Heart left ventricle (tissue), 16 donors: ENCODE measurements around the gene ST7. TPM values are rescaled to one million over a fixed set of nuclear protein-coding genes. Genes with fewer than 3 reads are reported as not detected.
"Not testable (repeated sequence)": the region's sequence is repeated elsewhere in the genome, so short reads cannot be mapped to it uniquely, and the experiment has no call there.

Experiments used
- ATAC-seq, 4 donors: fragments of 200-7000 bp; cut with Tn5 transposase; one replicate each; pipeline ENCODE4 v1.9.1; 2020 to 2022; ENCODE audit warnings: moderate library complexity in 4 of 4, mild to moderate bottlenecking in 3 of 4, moderate number of reproducible peaks in 1 of 4
- DNase-seq, 5 donors: peaks; one replicate each; pipeline ENCODE4 v3.0.0-alpha.2; 2020
- H3K27ac ChIP-seq, 12 donors: fragments of 200-600 bp; sonication (generic) in 4 of 12; one replicate each; pipeline versions ENCODE4 v1.5.0 to v1.8.0; 2016 to 2022; ENCODE audit warnings: mild to moderate bottlenecking in 2 of 12
- H3K27me3 ChIP-seq, 9 donors: fragments of 200-600 bp; sonication (generic) in 2 of 9; one replicate each; pipeline versions ENCODE4 v1.5.1 to v1.8.0; 2016 to 2022; ENCODE audit warnings: mild to moderate bottlenecking in 3 of 9
- H3K36me3 ChIP-seq, 9 donors: fragments of 200-600 bp; sonication (generic) in 2 of 9; one replicate each; pipeline versions ENCODE4 v1.5.0 to v1.8.0; 2018 to 2022; ENCODE audit warnings: mild to moderate bottlenecking in 2 of 9
- H3K4me1 ChIP-seq, 12 donors: fragments of 200-600 bp; sonication (generic) in 4 of 12; one replicate each; pipeline versions ENCODE4 v1.5.0 to v1.8.0; 2016 to 2022; ENCODE audit warnings: mild to moderate bottlenecking in 3 of 12
- H3K4me3 ChIP-seq, 12 donors: fragments of 200-600 bp; sonication (generic) in 4 of 12; one replicate each; pipeline versions ENCODE4 v1.5.0 to v1.8.0; 2017 to 2022; ENCODE audit warnings: mild to moderate bottlenecking in 9 of 12, moderate library complexity in 4 of 12
- H3K9me3 ChIP-seq, 12 donors: fragments of 200-600 bp; sonication (generic) in 4 of 12; one replicate each; pipeline versions ENCODE4 v1.5.0 to v1.8.0; 2016 to 2022; ENCODE audit warnings: mild to moderate bottlenecking in 1 of 12
- POLR2A ChIP-seq, 2 donors: fragments of 450-650 bp; IDR thresholded peaks; one replicate each; pipeline ENCODE4 v1.6.1; 2017; ENCODE audit warnings: antibody characterized with exemption in 2 of 2, mild to moderate bottlenecking in 2 of 2, moderate library complexity in 2 of 2
- WGBS, 4 donors: extraction: QIAGEN DNeasy Blood & Tissue Kit in 2 of 4; methylation state at CpG; one replicate each; pipeline versions ENCODE4 v1.1.5 to v1.1.7; 2013 to 2018; 5-methylcytosine and 5-hydroxymethylcytosine counted together
- intact Hi-C, 10 donors: fragments of 100-400 bp; cut with DNase I; formaldehyde crosslinking; loops; one replicate each; pipeline versions ENCODE4 v1.11.1 to v1.14.2; 2022
- polyA plus RNA-seq, 2 donors: library from polyadenylated mRNA; stranded (reverse); fragments of 200-250 nt; gene quantifications; one replicate each; pipeline ENCODE4 v1.2.3, GENCODE V29; 2013
- total RNA-seq, 9 donors: library from RNA; depleted of rRNA in 2 of 9; stranded (reverse); fragments of >200 nt in 2 of 9; fragmentation: NEBNext Ultra II Directional in 3 of 9; extraction: Animal tissue kit (Norgen Biotek cat#: 25700) in 3 of 9; gene quantifications; one replicate each; pipeline versions ENCODE4 v1.1.0 to v1.2.4, GENCODE V29; 2016 to 2023
- TF ChIP-seq, protein P1 (sequence below), 12 donors: fragments of 200-600 bp; sonication (generic) in 4 of 12; IDR thresholded peaks; one replicate each; pipeline versions ENCODE4 v1.5.0 to v1.8.0; 2018 to 2022; ENCODE audit warnings: antibody characterized with exemption in 12 of 12, mild to moderate bottlenecking in 5 of 12
- donor health status: ischemic (EF 13 %, LVEDD 7.1; RV severe dilation, severe dysfunction).
- donor health status: healthy with polysubstance abuse.
- donor health status: DM: no; HTN: yes; CAD: no.
- donor health status: DM: no; HTN: no; CAD: no.
- donor health status: ischemic (EF 25% LVEDD 6.9; RV normal size, moderate dysfunction).
- donor health status: ischemic (EF 25% LVEDD 5.7; RV mildly dilated, moderate dysfunction).
- donor health status: healthy.
- donor health status: DM: yes; HTN: yes; CAD: no.
- donor health status: ischemic (EF 35%, LVEDD 5.7; RV mildly dilated, moderate dysfunction).
- donor health status: nonischemic (EF 11% LVEDD 7.7; RV severe dilation, severe dysfunction).
- donor health status: DM: yes; HTN: yes; CAD: no.
- donor health status: PGD.
- donor health status: ischemic (EF 29% LVEDD 5.4; RV normal size, mild dysfunction).
- donor health status: nonischemic (EF 23%, LVEDD 6.1; RV moderate dilation, normal function).

The ST7 gene
- total and polyA plus RNA-seq, 11 donors, result 16.0 to 41.3 (median 25.5) TPM

DNA sequence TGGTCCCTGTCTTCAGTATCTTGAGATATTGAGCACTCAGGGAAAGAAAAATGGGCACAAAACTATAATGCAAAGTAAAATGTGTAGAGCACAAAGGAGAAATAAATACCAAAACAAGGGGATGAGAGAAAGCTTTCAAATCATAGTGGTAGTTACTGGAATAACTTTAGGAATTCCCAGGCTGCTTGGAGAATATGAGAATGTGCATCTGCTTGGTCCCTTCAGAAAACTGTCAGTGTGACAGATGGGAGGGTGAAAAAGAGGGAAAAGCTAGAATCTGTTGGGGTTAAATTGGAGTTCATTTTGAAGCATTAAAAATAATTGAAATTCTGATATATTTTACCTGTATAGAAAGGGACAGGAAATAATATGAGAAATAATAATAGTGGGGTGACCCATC is 15.3 kb downstream of the ST7 start:
- H3K27me3 ChIP-seq, result no peaks in the 10 kb centered on the region
- ATAC-seq (no peak), DNase-seq (no peak)
- no peak overlapping the region for H3K27ac ChIP-seq
- H3K9me3 ChIP-seq, result no peaks in the 10 kb centered on the region
- peaks cover 0 to 31% (median 13%) of the 10 kb centered on the region in 12 donors for H3K4me1 ChIP-seq
- no peak for TF ChIP-seq POLR2A (IDR thresholded peaks at IDR 0.05)
- TF ChIP-seq, protein P1, sequence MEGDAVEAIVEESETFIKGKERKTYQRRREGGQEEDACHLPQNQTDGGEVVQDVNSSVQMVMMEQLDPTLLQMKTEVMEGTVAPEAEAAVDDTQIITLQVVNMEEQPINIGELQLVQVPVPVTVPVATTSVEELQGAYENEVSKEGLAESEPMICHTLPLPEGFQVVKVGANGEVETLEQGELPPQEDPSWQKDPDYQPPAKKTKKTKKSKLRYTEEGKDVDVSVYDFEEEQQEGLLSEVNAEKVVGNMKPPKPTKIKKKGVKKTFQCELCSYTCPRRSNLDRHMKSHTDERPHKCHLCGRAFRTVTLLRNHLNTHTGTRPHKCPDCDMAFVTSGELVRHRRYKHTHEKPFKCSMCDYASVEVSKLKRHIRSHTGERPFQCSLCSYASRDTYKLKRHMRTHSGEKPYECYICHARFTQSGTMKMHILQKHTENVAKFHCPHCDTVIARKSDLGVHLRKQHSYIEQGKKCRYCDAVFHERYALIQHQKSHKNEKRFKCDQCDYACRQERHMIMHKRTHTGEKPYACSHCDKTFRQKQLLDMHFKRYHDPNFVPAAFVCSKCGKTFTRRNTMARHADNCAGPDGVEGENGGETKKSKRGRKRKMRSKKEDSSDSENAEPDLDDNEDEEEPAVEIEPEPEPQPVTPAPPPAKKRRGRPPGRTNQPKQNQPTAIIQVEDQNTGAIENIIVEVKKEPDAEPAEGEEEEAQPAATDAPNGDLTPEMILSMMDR (IDR thresholded peaks at IDR 0.05), result no peak
- intact Hi-C loops, result no loop called here
- H3K4me3 ChIP-seq, result no peak overlapping the region
- H3K36me3 ChIP-seq, result no peaks in the 10 kb centered on the region

DNA sequence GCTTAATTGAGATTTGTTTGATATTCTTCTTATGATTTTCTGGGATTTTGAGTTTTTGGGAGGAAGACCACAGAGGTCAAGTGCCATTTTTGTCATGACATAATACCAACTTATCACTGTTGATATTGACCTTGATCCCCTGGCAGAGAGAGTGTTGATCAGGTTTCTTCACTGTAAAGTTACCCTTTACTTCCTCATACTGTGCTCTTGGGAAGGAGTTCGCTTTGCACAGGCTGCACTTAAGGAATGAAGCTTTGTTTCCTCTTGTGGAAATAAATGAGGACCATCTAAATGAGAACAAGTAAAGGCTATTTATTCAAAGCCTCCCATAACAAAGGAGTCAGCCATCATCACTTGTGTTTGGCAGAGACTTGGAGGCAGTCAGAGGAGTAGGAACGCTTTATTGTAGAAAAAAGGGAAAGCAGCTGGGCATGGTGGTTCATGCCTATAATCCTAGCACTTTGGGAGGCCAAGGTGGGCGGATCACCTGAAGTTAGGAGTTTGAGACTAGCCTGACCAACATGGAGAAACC is 16.1 kb downstream of the ST7 start:
- no peaks in the 10 kb centered on the region for H3K9me3 ChIP-seq
- intact Hi-C loops, result no loop called here
- no peak for ATAC-seq
- no peak for DNase-seq
- TF ChIP-seq, protein P1 (IDR thresholded peaks at IDR 0.05), result no peak
- no peak for TF ChIP-seq POLR2A (IDR thresholded peaks at IDR 0.05)
- peaks cover 0 to 31% (median 12%) of the 10 kb centered on the region in 12 donors for H3K4me1 ChIP-seq
- H3K27ac ChIP-seq, result peak overlapping the region in 1 of 12 donors; percentile 23
- no peak overlapping the region for H3K4me3 ChIP-seq
- H3K36me3 ChIP-seq, result no peaks in the 10 kb centered on the region
- H3K27me3 ChIP-seq, result no peaks in the 10 kb centered on the region
- 92 to 99% (median 95%) methylated on average over 3 of the region's 3 CpGs for WGBS, 4 donors

DNA sequence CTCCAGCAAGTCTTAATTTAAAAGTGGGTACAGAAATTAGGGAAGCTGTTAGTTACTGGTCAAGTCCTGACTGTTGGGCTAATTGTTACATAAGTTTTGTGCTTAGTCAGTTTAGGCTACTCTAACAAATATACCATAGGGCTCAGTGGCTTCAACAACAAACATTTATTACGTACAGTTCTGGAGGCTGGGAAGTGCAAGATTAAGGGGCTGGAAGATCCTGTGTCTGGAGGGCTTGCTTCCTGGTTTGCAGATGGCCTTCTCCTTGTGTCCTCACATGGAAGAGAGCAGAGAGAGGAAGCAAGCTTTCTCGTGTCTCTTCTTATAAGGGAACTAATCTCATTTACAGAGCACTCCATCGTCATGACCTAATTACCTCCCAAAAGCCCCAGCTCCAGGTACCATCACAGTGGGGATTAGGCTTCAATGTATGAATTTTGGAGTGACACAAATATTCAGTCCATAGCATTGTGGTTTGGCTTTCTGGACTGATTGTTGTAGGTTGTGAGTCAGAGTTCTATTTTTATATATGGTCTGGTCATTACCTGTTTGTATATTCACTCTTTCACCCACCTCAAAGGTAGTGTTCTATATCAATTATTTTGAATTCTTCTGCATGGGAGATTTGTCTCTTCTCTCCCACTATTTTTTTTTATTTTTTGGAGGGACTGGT is 17.1 kb downstream of the ST7 start:
- Histone ChIP-seq H3K9me3 (no peaks in the 10 kb centered on the region), H3K27ac (peak overlapping the region in 1 of 12 donors; percentile 23), H3K27me3 (no peaks in the 10 kb centered on the region), H3K36me3 (no peaks in the 10 kb centered on the region), H3K4me1 (peaks cover 0 to 31% (median 12%) of the 10 kb centered on the region in 12 donors), H3K4me3 (no peak overlapping the region)
- DNase-seq (no peak), ATAC-seq (peak; percentile 16 to 44 (median 28))
- WGBS, 4 donors, result 52 to 55% (median 53%) methylated on average over 3 of the region's 3 CpGs
- intact Hi-C loops, result no loop called here
- TF ChIP-seq, protein P1 (IDR thresholded peaks at IDR 0.05), result no peak
- no peak for TF ChIP-seq POLR2A (IDR thresholded peaks at IDR 0.05)

DNA sequence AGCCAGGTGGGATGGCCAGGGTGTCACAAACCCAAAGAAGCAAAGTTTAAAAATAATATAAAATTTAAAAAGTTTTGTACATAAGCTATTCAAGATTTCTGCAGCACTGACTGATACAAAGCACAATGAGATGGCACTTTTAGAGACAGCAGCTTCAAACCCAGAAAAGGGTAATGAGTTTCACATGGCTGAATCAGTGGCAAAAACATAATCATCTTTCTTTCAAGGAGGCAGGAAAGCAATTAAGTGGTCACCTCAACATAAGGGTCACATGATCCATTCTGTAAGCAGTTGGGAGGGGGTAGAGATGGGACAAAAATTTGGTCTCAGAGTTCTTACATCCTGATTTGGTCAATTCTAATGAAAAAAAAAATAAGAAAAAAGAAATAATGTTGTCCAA is 17.9 kb downstream of the ST7 start:
- H3K36me3 ChIP-seq, H3K9me3 ChIP-seq, intact Hi-C loops, H3K4me3 ChIP-seq, H3K27ac ChIP-seq, ATAC-seq, DNase-seq, H3K27me3 ChIP-seq: not testable (repeated sequence)
- H3K4me1 ChIP-seq, result peaks cover 0 to 31% (median 12%) of the 10 kb centered on the region in 12 donors

DNA sequence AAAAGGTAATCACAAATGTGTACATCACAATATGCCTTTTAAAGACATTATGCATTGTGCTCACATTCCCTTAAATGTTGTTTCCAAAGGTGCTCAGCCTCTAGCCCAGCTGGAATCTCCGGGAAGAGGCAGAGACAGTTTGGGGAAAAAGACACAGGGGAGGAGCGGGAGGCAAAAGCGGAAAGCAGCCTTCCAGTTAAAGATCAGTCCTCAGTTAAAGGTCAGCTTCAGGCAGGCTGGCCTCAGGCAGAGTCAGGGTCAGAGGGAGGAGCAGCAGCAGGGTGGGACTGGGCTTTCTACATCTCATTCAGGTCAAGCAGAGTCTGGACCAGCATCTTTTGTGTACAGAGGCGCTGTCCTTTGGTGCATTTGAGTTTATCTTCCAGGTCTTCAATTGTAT is 18.6 kb downstream of the ST7 start:
- no peaks in the 10 kb centered on the region for H3K27me3 ChIP-seq

DNA sequence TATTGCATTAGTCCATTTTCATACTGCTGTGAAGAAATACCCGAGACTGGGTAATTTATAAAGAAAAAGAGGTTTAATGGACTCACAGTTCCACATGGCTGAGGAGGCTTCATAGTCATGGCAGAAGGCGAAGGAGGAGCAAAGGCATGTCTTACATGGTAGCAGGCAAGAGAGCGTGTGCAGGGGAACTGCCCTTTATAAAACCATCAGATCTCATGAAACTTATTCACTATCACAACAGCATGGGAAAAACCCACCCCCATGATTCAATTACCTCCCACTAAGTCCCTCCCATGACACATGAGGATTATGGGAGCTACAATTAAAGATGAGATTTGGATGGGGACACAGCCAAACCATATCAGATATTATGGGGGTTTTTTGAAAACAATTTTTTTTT is 21.7 kb downstream of the ST7 start:
- ATAC-seq, H3K9me3 ChIP-seq, DNase-seq, H3K36me3 ChIP-seq, H3K27me3 ChIP-seq, H3K27ac ChIP-seq, H3K4me3 ChIP-seq, intact Hi-C loops: not testable (repeated sequence)
- H3K4me1 ChIP-seq, result peaks cover 0 to 23% (median 10%) of the 10 kb centered on the region in 12 donors
- WGBS, 4 donors, result 87 to 97% (median 94%) methylated on average over 3 of the region's 3 CpGs

More for the DNA sequence above, 18.6 kb downstream of the ST7 start:
- intact Hi-C loops, result no loop called here
- Histone ChIP-seq H3K9me3 (no peaks in the 10 kb centered on the region), H3K27ac (no peak overlapping the region), H3K4me1 (peaks cover 0 to 28% (median 11%) of the 10 kb centered on the region in 12 donors), H3K36me3 (no peaks in the 10 kb centered on the region), H3K4me3 (no peak overlapping the region)
- no peak for TF ChIP-seq POLR2A (IDR thresholded peaks at IDR 0.05)
- TF ChIP-seq, protein P1 (IDR thresholded peaks at IDR 0.05), result no peak
- WGBS, 4 donors, result 87 to 92% (median 89%) methylated on average over 4 of the region's 4 CpGs
- no peak for DNase-seq
- no peak for ATAC-seq
